ENCODE results near the gene PARL. TPM values are rescaled to one million over a fixed set of nuclear protein-coding genes. Genes with fewer than 3 reads are reported as not detected.

The PARL gene
- total and polyA plus RNA-seq, 2 donors (not counting 1 experiment from before 2014, with no cell fraction given): 23.5 to 46.7 TPM

- intact Hi-C loops (cut with micrococcal nuclease): no loop called here
- 100% methylated on average over 3 of the region's 3 CpGs for WGBS (ENCODE audit: insufficient coverage)
- no peak overlapping the region for H3K27ac ChIP-seq (ENCODE audit: low read length in 2 of 2)
- H2AFZ ChIP-seq (ENCODE audit: insufficient read depth, low read depth, low read length, poor library complexity, severe bottlenecking): no peak overlapping the region
- TF ChIP-seq CTCF (IDR thresholded peaks at IDR 0.05) (no peak), EZH2 (IDR thresholded peaks at IDR 0.05; ENCODE audit: borderline replicate concordance, insufficient read depth, low read depth, low read length, poor library complexity, severe bottlenecking) (no peak)
- H3K9ac ChIP-seq (ENCODE audit: low read length): no peak overlapping the region
- POLR2A ChIA-PET: no interaction called here
- no peaks in the 10 kb centered on the region for H3K27me3 Mint-ChIP-seq
- H3K79me2 ChIP-seq (ENCODE audit: control insufficient read depth, insufficient read depth, low read length): no peaks in the 10 kb centered on the region
- no peak overlapping the region for H3K4me3 ChIP-seq (ENCODE audit: control extremely low read depth in 1 of 5, extremely low read depth in 1 of 5, insufficient read depth in 1 of 5, low read depth in 2 of 5, low read length in 4 of 5)
- H3K9me3 ChIP-seq (ENCODE audit: control extremely low read depth in 1 of 3, control insufficient read depth in 2 of 3, insufficient read depth in 1 of 3, low read length in 2 of 3): peaks cover 0 to 3% (median 0%) of the 10 kb centered on the region in 3 donors
- H3K4me3 Mint-ChIP-seq: no peak overlapping the region
- no peaks in the 10 kb centered on the region for H4K20me1 ChIP-seq (ENCODE audit: control insufficient read depth, insufficient read depth, low read length, poor library complexity, severe bottlenecking)
- H3K36me3 ChIP-seq (replicated peaks in 1 of 2; ENCODE audit: control extremely low read depth in 1 of 2, control insufficient read depth in 1 of 2, extremely low read depth in 1 of 2, insufficient read depth in 2 of 2, low read length in 1 of 2): peaks cover 0 to 2% of the 10 kb centered on the region in 2 experiments
- H3K4me2 ChIP-seq (replicated peaks; ENCODE audit: low read depth, low read length, poor library complexity, severe bottlenecking): no peak overlapping the region
- no peaks in the 10 kb centered on the region for H3K4me1 Mint-ChIP-seq
- DNase-seq: no peak
- no peaks in the 10 kb centered on the region for H3K27me3 ChIP-seq (replicated peaks in 1 of 4; ENCODE audit: control extremely low read depth in 1 of 4, control insufficient read depth in 3 of 4, insufficient read depth in 4 of 4, low read length in 3 of 4)
- no peak for ATAC-seq (ENCODE audit: low read depth)
- no peaks in the 10 kb centered on the region for H3K4me1 ChIP-seq (ENCODE audit: control insufficient read depth in 2 of 2, insufficient read depth in 2 of 2, low read length in 2 of 2)
- no peaks in the 10 kb centered on the region for H3K9me3 Mint-ChIP-seq (ENCODE audit: insufficient read depth)
- CTCF ChIA-PET: no interaction called here
- H3K27ac Mint-ChIP-seq: no peak overlapping the region
Observed at GRCh38 chr3:183933160-183933559, 48.5 kb upstream of the PARL start.

- H3K27me3 Mint-ChIP-seq: no peaks in the 10 kb centered on the region
Observed at GRCh38 chr3:183931881-183932280, 47.2 kb upstream of the PARL start.

More at GRCh38 chr3:183931881-183932280, 47.2 kb upstream of the PARL start:
- Histone ChIP-seq H3K79me2 (ENCODE audit: control insufficient read depth, insufficient read depth, low read length) (no peaks in the 10 kb centered on the region), H3K36me3 (replicated peaks in 1 of 2; ENCODE audit: control extremely low read depth in 1 of 2, control insufficient read depth in 1 of 2, extremely low read depth in 1 of 2, insufficient read depth in 2 of 2, low read length in 1 of 2) (peaks cover 0 to 4% of the 10 kb centered on the region in 2 experiments), H3K4me1 (ENCODE audit: control insufficient read depth in 2 of 2, insufficient read depth in 2 of 2, low read length in 2 of 2) (no peaks in the 10 kb centered on the region), H4K20me1 (ENCODE audit: control insufficient read depth, insufficient read depth, low read length, poor library complexity, severe bottlenecking) (no peaks in the 10 kb centered on the region), H3K4me3 (ENCODE audit: control extremely low read depth in 1 of 5, extremely low read depth in 1 of 5, insufficient read depth in 1 of 5, low read depth in 2 of 5, low read length in 4 of 5) (no peak overlapping the region), H2AFZ (ENCODE audit: insufficient read depth, low read depth, low read length, poor library complexity, severe bottlenecking) (no peak overlapping the region), H3K9me3 (ENCODE audit: control extremely low read depth in 1 of 3, control insufficient read depth in 2 of 3, insufficient read depth in 1 of 3, low read length in 2 of 3) (peaks cover 0 to 3% (median 0%) of the 10 kb centered on the region in 3 donors), H3K4me2 (replicated peaks; ENCODE audit: low read depth, low read length, poor library complexity, severe bottlenecking) (no peak overlapping the region), H3K9ac (ENCODE audit: low read length) (no peak overlapping the region), H3K27ac (ENCODE audit: low read length in 2 of 2) (no peak overlapping the region), H3K27me3 (replicated peaks in 1 of 4; ENCODE audit: control extremely low read depth in 1 of 4, control insufficient read depth in 3 of 4, insufficient read depth in 4 of 4, low read length in 3 of 4) (no peaks in the 10 kb centered on the region)
- no peak for ATAC-seq (ENCODE audit: low read depth)
- intact Hi-C loops (cut with micrococcal nuclease): no loop called here
- H3K27ac Mint-ChIP-seq: no peak overlapping the region
- no peak overlapping the region for H3K4me3 Mint-ChIP-seq
- no peaks in the 10 kb centered on the region for H3K4me1 Mint-ChIP-seq
- WGBS (ENCODE audit: insufficient coverage): 94% methylated on average over 2 of the region's 2 CpGs
- no peaks in the 10 kb centered on the region for H3K9me3 Mint-ChIP-seq (ENCODE audit: insufficient read depth)
- CTCF ChIA-PET: no interaction called here
- POLR2A ChIA-PET: no interaction called here
- no peak for TF ChIP-seq EZH2 (IDR thresholded peaks at IDR 0.05; ENCODE audit: borderline replicate concordance, insufficient read depth, low read depth, low read length, poor library complexity, severe bottlenecking)
- no peak for TF ChIP-seq CTCF (IDR thresholded peaks at IDR 0.05)
- DNase-seq: no peak
